ENCODE measurements around the gene SERHL2.
"Not testable (repeated sequence)": the region's sequence is repeated elsewhere in the genome, so short reads cannot be mapped to it uniquely, and the experiment has no call there.

Gene SERHL2

GRCh38 chr22:42536166-42536565 lies 17.6 kb upstream of the SERHL2 start:
- DNase-seq, result no peak

- not testable (repeated sequence) for DNase-seq
Measured at GRCh38 chr22:42536634-42537033, 17.1 kb upstream of the SERHL2 start.

- DNase-seq, result not testable (repeated sequence)
Measured at GRCh38 chr22:42537199-42537831, 16.4 kb upstream of the SERHL2 start.

GRCh38 chr22:42539236-42539771 lies 14.5 kb upstream of the SERHL2 start:
- DNase-seq, result not testable (repeated sequence)

- no peak for DNase-seq
Measured at GRCh38 chr22:42544686-42545085, 9.1 kb upstream of the SERHL2 start.

GRCh38 chr22:42547562-42547961 lies 6.2 kb upstream of the SERHL2 start:
- no peak for DNase-seq

GRCh38 chr22:42548126-42548525 lies 5.6 kb upstream of the SERHL2 start:
- not testable (repeated sequence) for DNase-seq

- no peak for DNase-seq
Measured at GRCh38 chr22:42548597-42549330, 5.0 kb upstream of the SERHL2 start.

- DNase-seq, result no peak
Measured at GRCh38 chr22:42549331-42550060, 4.3 kb upstream of the SERHL2 start.

- DNase-seq, result not testable (repeated sequence)
Measured at GRCh38 chr22:42552294-42552647, 1.5 kb upstream of the SERHL2 start.

- DNase-seq, result no peak
Measured at GRCh38 chr22:42560381-42560780, 6.6 kb downstream of the SERHL2 start.

GRCh38 chr22:42560781-42561180 lies 7.0 kb downstream of the SERHL2 start:
- DNase-seq, result no peak

- no peak for DNase-seq
Measured at GRCh38 chr22:42561856-42562255, 8.1 kb downstream of the SERHL2 start.

- no peak for DNase-seq
Measured at GRCh38 chr22:42562279-42562678, 8.5 kb downstream of the SERHL2 start.

- no peak for DNase-seq
Measured at GRCh38 chr22:42562684-42563083, 8.9 kb downstream of the SERHL2 start.

GRCh38 chr22:42563943-42564342 lies 10.2 kb downstream of the SERHL2 start:
- DNase-seq, result not testable (repeated sequence)

GRCh38 chr22:42564699-42565098 lies 10.9 kb downstream of the SERHL2 start:
- no peak for DNase-seq

- no peak for DNase-seq
Measured at GRCh38 chr22:42565956-42566355, 12.2 kb downstream of the SERHL2 start.

- DNase-seq, result not testable (repeated sequence)
Measured at GRCh38 chr22:42567950-42568349, 14.2 kb downstream of the SERHL2 start.

- not testable (repeated sequence) for DNase-seq
Measured at GRCh38 chr22:42570580-42570979, 16.8 kb downstream of the SERHL2 start.

GRCh38 chr22:42571068-42571467 lies 17.3 kb downstream of the SERHL2 start:
- not testable (repeated sequence) for DNase-seq

GRCh38 chr22:42574046-42574445 lies 20.3 kb downstream of the SERHL2 start:
- DNase-seq, result not testable (repeated sequence)

- not testable (repeated sequence) for DNase-seq
Measured at GRCh38 chr22:42574468-42574867, 20.7 kb downstream of the SERHL2 start.
